NB4 (cell line): Measurements from ENCODE around the gene KCNAB2.

Source experiments
- CTCF ChIP-seq: IDR thresholded peaks from one replicate; pipeline ENCODE4 v1.5.1; 2012; ENCODE audit warnings: low read depth, low read length
- MAX ChIP-seq: IDR thresholded peaks from 2 replicates; pipeline ENCODE4 v1.6.1; 2011; ENCODE audit warnings: low read depth, low read length
- MYC ChIP-seq: IDR thresholded peaks from 2 replicates; pipeline ENCODE4 v1.6.1; 2011; ENCODE audit warnings: low read depth, low read length
- POLR2A ChIP-seq: IDR thresholded peaks from 2 replicates; pipeline ENCODE4 v1.6.1; 2011; ENCODE audit warnings: mild to moderate bottlenecking; ENCODE audit not compliant: insufficient read length; ENCODE audit errors: extremely low read depth

GRCh38 chr1:6097117-6097595 lies 51.5 kb downstream of the KCNAB2 start:
- TF ChIP-seq CTCF (no peak), POLR2A (no peak), MAX (no peak), MYC (no peak)
